Natural killer cell treated with Interleukin-12 subunit alpha and Interleukin-12 subunit beta and Interleukin-15 and Interleukin-18, amount 100 ng/mL, for 72 hours (primary cell): ENCODE results near the gene ANKRD33. TPM values are rescaled to one million over a fixed set of nuclear protein-coding genes. Genes with fewer than 3 reads are reported as not detected.

ENCODE experiments used
- ATAC-seq, 2 donors: fragments of 150-1000 bp; cut with Tn5 transposase in 1 of 2; sonication (Bioruptor Pico), chemical (Tn5 transposase) in 1 of 2; 2 replicates each; pipeline ENCODE4 v1.10.0; 2021
- DNase-seq: peaks from one replicate; pipeline ENCODE4 v3.0.0; 2022; ENCODE audit warnings: low spot score
- H3K27ac Mint-ChIP-seq, 2 donors: 1 replicate in 1 of 2; 2 replicates in 1 of 2; pipeline ENCODE4 v1.8.0; 2022; ENCODE audit warnings: mixed read lengths in 2 of 2, mild to moderate bottlenecking in 1 of 2, moderate library complexity in 1 of 2
- H3K27me3 Mint-ChIP-seq, 2 donors: 1 replicate in 1 of 2; 2 replicates in 1 of 2; pipeline ENCODE4 v1.8.0; 2022; ENCODE audit warnings: mixed read lengths in 2 of 2
- H3K36me3 Mint-ChIP-seq: one replicate; pipeline ENCODE4 v1.8.0; 2022; ENCODE audit warnings: mixed read lengths
- H3K4me1 Mint-ChIP-seq, 2 donors: 1 replicate in 1 of 2; 2 replicates in 1 of 2; pipeline ENCODE4 v1.8.0; 2022; ENCODE audit warnings: low read depth in 2 of 2, mixed read lengths in 2 of 2, mild to moderate bottlenecking in 1 of 2
- H3K4me3 Mint-ChIP-seq: one replicate; pipeline ENCODE4 v1.8.0; 2022; ENCODE audit warnings: mixed read lengths
- H3K9me3 Mint-ChIP-seq: 2 replicates; pipeline ENCODE4 v1.8.0; 2022; ENCODE audit warnings: mixed read lengths
- total RNA-seq, 2 donors: library from RNA; stranded (reverse); gene quantifications; one replicate each; pipeline ENCODE4 v1.2.3, GENCODE V29; 2022

The ANKRD33 gene
- total RNA-seq, 2 donors from 2014 or later = not detected

- Mint-ChIP-seq H3K27me3 (peaks cover 21 to 31% of the 10 kb centered on the region in 2 donors), H3K27ac (no peak within 1 kb of the TSS), H3K4me3 (peak within 1 kb of the TSS; percentile 10), H3K36me3 (no peaks in the 10 kb centered on the region), H3K4me1 (peaks cover 0 to 2% of the 10 kb centered on the region in 2 donors), H3K9me3 (no peaks in the 10 kb centered on the region)
- no peak for DNase-seq
- ATAC-seq = no peak
These were observed 19.4 kb downstream of the ANKRD33 start, which contains the start of gene ACVRL1 for GRCh38 chr12:51907083-51907855. Gene ACVRL1, plus strand, starts transcription at chr12:51907504. Its CDS starts 4,971 bp downstream, at chr12:51912475.

GRCh38 chr12:51907856-51908425, 20.0 kb downstream of the ANKRD33 start:
- Mint-ChIP-seq H3K27me3 (peaks cover 24 to 31% of the 10 kb centered on the region in 2 donors), H3K36me3 (no peaks in the 10 kb centered on the region), H3K4me3 (peak overlapping the region; percentile 10), H3K27ac (no peak overlapping the region), H3K9me3 (no peaks in the 10 kb centered on the region), H3K4me1 (peaks cover 0 to 2% of the 10 kb centered on the region in 2 donors)
- DNase-seq (no peak), ATAC-seq (no peak)

GRCh38 chr12:51908876-51909592, 21.1 kb downstream of the ANKRD33 start:
- no peak for ATAC-seq
- DNase-seq = no peak
- no peak overlapping the region for H3K27ac Mint-ChIP-seq
- H3K4me3 Mint-ChIP-seq = no peak overlapping the region
- H3K27me3 Mint-ChIP-seq = peaks cover 24 to 31% of the 10 kb centered on the region in 2 donors
- no peaks in the 10 kb centered on the region for H3K36me3 Mint-ChIP-seq
- H3K4me1 Mint-ChIP-seq = peaks cover 0 to 2% of the 10 kb centered on the region in 2 donors
- H3K9me3 Mint-ChIP-seq = no peaks in the 10 kb centered on the region

- Mint-ChIP-seq H3K4me3 (no peak overlapping the region), H3K36me3 (no peaks in the 10 kb centered on the region), H3K27ac (no peak overlapping the region), H3K4me1 (peaks cover 0 to 2% of the 10 kb centered on the region in 2 donors), H3K27me3 (peaks cover 23 to 31% of the 10 kb centered on the region in 2 donors), H3K9me3 (no peaks in the 10 kb centered on the region)
- DNase-seq (no peak), ATAC-seq (no peak)
These were observed 22.3 kb downstream of the ANKRD33 start for GRCh38 chr12:51910168-51910567.

GRCh38 chr12:51910691-51911090, 22.8 kb downstream of the ANKRD33 start:
- Mint-ChIP-seq H3K27ac (no peak overlapping the region), H3K36me3 (no peaks in the 10 kb centered on the region), H3K9me3 (no peaks in the 10 kb centered on the region), H3K27me3 (peaks cover 19 to 31% of the 10 kb centered on the region in 2 donors), H3K4me3 (no peak overlapping the region), H3K4me1 (peaks cover 0 to 2% of the 10 kb centered on the region in 2 donors)
- DNase-seq = no peak
- ATAC-seq = peak in 1 of 2 donors; percentile 21

GRCh38 chr12:51911307-51911706, 23.4 kb downstream of the ANKRD33 start:
- DNase-seq (no peak), ATAC-seq (no peak)
- Mint-ChIP-seq H3K4me3 (no peak overlapping the region), H3K27me3 (peaks cover 16 to 25% of the 10 kb centered on the region in 2 donors), H3K36me3 (no peaks in the 10 kb centered on the region), H3K27ac (no peak overlapping the region), H3K9me3 (no peaks in the 10 kb centered on the region), H3K4me1 (no peaks in the 10 kb centered on the region)

GRCh38 chr12:51911788-51912711, 24.1 kb downstream of the ANKRD33 start:
- ATAC-seq (no peak), DNase-seq (no peak)
- no peaks in the 10 kb centered on the region for H3K36me3 Mint-ChIP-seq
- peaks cover 13 to 24% of the 10 kb centered on the region in 2 donors for H3K27me3 Mint-ChIP-seq
- H3K9me3 Mint-ChIP-seq = no peaks in the 10 kb centered on the region
- H3K27ac Mint-ChIP-seq = no peak overlapping the region
- no peaks in the 10 kb centered on the region for H3K4me1 Mint-ChIP-seq
- no peak overlapping the region for H3K4me3 Mint-ChIP-seq

- Mint-ChIP-seq H3K4me3 (no peak overlapping the region), H3K36me3 (no peaks in the 10 kb centered on the region), H3K4me1 (no peaks in the 10 kb centered on the region), H3K27ac (no peak overlapping the region), H3K27me3 (peaks cover 7 to 18% of the 10 kb centered on the region in 2 donors), H3K9me3 (no peaks in the 10 kb centered on the region)
- ATAC-seq = no peak
- DNase-seq = no peak
These were observed 25.4 kb downstream of the ANKRD33 start for GRCh38 chr12:51913071-51914033.

- no peak overlapping the region for H3K4me3 Mint-ChIP-seq
- H3K36me3 Mint-ChIP-seq = no peaks in the 10 kb centered on the region
- H3K27ac Mint-ChIP-seq = no peak overlapping the region
- DNase-seq (no peak), ATAC-seq (no peak)
- H3K9me3 Mint-ChIP-seq = no peaks in the 10 kb centered on the region
- peaks cover 3 to 9% of the 10 kb centered on the region in 2 donors for H3K27me3 Mint-ChIP-seq
- H3K4me1 Mint-ChIP-seq = no peaks in the 10 kb centered on the region
These were observed 26.4 kb downstream of the ANKRD33 start for GRCh38 chr12:51914034-51914923.

GRCh38 chr12:51915003-51915625, 27.2 kb downstream of the ANKRD33 start:
- Mint-ChIP-seq H3K4me3 (no peak overlapping the region), H3K9me3 (no peaks in the 10 kb centered on the region), H3K27me3 (peaks cover under 1 to 3% of the 10 kb centered on the region in 2 donors), H3K27ac (no peak overlapping the region), H3K36me3 (no peaks in the 10 kb centered on the region), H3K4me1 (no peaks in the 10 kb centered on the region)
- ATAC-seq (no peak), DNase-seq (no peak)

GRCh38 chr12:51915951-51916350, 28.0 kb downstream of the ANKRD33 start:
- no peak overlapping the region for H3K4me3 Mint-ChIP-seq
- no peaks in the 10 kb centered on the region for H3K36me3 Mint-ChIP-seq
- H3K4me1 Mint-ChIP-seq = no peaks in the 10 kb centered on the region
- H3K27me3 Mint-ChIP-seq = peaks cover 0 to 3% of the 10 kb centered on the region in 2 donors
- H3K27ac Mint-ChIP-seq = no peak overlapping the region
- ATAC-seq (no peak), DNase-seq (no peak)
- H3K9me3 Mint-ChIP-seq = no peaks in the 10 kb centered on the region
